ELR (cell line): ENCODE results near the gene VSNL1.
"Not testable (repeated sequence)": the region's sequence is repeated elsewhere in the genome, so short reads cannot be mapped to it uniquely, and the experiment has no call there.

ENCODE experiments used
- DNase-seq: peaks from one replicate; pipeline ENCODE4 v3.0.0-alpha.2; 2015; ENCODE audit warnings: low read depth

The VSNL1 gene

DNA sequence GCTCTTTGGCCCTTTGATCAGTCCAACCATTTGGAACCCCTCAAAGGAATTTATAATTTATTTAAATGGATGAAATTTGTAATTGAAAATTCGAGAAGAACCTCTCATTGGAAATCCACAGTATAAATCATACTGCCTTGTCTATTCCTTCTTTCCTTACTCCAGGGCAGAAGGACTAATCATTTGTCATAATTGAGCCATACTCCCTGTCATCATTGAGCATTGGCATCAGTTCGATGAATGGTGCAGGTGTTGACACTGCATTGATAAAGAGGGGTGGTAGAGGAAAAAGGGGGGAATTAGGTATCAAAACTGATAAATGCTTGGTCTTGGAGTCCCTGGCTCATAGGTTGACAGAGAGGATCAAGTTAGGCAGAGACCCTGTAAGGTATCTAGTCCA is 2.0 kb downstream of the VSNL1 start:
- no peak for DNase-seq

DNA sequence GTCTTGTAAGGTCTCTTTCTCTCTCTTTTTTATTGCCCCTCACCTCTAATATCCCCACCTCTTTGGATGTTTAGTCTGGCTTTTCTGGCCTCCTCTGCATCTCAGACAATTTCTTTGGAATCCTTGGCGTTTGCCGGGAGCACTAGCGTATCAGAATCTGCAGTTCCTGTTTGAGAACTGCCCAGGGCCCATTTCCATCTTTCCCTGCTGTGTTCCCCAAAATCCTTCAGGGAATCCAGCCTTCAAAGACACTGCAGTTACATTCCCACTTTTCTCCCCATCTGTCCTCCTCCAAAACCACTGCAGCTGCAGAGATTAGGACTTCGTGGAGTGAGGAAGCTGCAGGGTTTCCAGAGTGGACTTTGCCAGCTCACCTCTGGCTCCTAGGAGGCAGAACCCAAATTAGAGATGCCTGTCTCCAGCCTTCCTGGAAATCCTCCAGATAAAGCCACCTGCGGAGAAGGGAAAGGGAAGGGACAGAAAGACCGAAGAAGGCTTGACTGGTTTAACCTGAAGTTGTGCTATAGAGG is 2.7 kb downstream of the VSNL1 start:
- DNase-seq: no peak

DNA sequence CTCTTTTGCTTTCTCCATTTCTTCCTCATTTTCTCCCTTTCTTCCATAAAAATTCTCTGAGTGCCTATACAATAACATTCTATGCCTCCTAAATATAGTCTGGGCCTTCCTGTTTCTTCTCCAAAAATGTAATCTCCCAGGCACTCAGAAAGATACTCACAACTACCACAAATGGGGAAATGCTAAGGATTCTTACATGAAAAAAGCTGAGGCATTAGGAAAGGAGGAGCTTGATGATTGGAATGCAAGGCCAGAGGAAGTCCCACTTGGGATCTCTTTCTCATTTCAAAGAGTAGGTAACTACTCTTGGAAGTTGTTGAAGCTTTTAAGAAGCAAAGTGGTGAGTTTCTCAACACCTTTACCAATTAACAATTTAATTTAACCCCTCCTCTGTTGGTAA is 3.4 kb downstream of the VSNL1 start:
- no peak for DNase-seq

DNA sequence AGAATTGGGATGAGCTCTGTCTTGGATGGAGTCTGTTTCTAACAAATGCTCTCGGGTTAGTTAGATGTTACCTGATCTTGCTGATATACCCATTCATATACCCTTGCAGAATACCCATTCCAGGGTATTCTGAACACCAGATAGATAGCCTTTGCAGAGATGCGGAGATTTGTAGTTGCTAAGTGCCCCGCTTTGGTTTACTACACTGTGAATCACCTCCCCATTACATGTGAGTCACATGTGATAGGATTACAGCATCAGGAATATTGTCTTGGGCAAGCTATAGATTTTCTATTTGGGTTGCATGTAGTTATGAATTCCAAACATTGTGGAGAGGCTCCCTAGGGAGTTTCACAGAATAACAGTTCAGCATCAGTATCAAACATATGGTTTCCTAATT is 3.8 kb downstream of the VSNL1 start:
- DNase-seq: peak; percentile 22

DNA sequence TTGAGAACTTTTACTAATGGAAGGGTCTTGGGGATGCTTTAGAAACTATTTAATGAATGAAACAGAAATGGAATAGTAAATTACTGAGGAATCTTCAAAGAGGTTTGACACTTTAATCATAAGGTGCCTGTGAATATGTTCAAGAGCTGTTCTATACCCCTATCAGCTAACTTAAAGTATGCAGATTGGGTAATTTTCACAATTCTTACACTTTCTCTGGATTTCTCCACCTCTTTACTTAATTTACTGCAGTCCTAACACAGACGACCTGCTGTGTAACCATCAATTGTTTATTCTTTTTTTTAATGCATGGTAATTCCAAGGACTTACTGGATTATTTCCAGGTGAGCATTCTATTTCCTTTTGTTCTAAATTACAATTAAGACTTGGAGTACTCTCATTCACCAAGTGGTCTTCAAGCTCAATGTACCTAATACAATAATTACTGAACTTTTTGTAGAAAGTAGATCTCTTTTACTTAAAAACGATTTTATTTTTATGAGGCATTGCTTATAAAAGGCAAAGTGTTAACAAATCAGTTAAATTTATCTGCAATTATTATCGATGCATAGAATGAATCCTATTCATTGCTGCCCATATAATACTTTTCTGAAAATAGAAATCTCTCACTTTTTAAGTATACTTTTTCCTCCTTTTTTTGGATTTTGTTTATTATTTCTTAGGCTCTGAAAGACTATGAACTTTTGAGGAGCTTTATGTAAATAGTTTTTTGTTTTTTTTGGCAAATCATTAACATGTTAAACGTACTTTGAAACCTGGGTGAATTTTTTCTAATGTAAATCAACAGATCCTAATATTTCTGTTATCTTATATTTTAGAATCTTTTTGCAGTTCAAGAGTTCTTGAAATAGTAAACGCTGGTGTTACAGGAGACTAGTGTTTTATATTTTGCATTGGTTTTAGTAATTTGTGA is 5.5 kb downstream of the VSNL1 start:
- DNase-seq: no peak

DNA sequence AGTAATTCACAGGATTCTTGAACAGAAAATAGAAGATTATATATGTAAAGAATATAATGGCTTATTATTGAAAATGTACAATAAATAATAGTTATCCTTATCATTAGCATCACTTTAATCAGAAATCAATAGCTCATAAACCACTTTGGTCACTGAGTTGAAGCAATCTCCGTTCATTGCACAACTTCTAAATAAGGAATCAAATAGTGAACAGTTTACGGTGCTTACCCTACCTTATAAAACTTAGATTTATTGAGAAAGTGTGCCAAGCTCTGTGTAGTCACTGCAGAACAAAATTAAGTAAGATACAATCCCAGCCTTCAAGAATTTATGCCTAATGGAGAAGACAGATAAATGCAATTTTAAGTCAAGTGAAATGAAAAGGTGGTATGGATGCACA is 6.7 kb downstream of the VSNL1 start:
- DNase-seq: no peak

DNA sequence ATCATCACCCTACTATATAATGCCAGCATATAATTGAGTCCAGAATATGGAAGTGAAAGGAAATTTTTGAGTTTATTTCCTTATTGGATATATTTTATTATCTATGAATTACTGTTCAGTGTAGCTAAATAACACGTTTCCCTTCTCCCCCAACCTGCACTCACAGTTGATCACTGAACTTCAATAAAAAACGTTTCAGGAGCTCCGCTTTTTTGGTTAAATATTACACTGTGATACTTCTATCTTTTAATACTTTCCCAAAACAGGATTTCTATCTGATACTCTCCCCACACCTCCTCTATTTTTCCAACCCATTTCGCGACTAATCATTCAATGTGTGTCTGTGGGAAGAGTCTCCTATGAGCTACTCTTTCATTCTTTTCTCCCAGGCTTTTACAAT is 7.2 kb downstream of the VSNL1 start:
- DNase-seq: no peak

DNA sequence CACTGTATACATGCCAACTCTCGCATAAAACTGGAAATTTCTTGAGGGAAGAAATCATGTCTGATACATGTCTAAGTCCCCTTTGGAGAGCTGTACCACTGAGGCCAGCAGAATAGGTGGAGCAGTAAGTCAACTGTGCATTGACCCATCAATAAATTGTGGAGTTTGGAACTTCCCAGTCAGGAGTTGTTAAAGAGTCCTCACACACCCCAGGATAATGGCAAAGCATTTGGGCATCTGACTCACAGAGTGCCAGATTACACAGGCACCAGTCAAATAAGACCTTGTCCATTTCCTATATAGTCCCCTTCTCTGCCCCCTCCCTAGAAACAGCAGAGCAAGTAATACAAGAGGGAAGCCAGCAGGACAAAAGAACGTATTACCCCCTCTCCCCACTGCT is 10.4 kb downstream of the VSNL1 start:
- DNase-seq: no peak

DNA sequence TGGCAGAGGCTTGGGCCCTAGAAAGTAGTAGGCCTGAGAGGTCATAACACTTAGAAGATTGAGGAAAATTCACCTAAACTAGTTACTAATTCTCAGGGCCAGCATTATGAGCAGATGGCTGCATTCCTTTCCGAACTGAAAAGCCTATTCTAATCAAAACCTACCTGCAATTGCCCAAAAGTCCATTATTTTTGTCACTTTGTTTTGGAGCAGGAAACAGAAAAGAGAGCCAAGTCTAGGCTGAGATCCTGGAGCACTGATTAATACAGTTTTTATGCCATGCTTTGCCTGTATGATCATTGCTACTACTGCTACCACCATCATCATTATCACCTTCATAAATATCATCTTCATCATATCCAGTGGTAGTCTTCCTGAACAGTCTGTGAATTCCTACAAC is 14.7 kb downstream of the VSNL1 start:
- DNase-seq: no peak

DNA sequence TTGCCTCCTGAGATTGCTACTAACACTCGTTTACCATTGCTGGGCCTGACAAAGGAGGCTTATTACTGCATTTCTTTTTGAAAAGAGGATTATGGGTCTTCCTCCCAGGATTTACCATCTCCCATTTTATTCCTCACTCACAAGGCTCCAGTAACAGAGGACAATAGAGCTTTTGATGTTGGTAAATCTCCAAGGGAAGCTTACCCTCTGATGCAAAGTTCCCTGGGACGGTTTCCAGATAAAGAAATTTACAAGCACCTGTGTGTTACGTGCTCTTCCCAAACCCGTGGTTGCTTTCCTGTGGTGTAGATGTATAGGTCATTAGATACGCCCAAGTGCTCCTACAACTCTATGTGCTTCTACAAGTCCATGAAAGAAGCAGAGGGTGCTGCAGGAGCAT is 17.1 kb downstream of the VSNL1 start:
- no peak for DNase-seq

DNA sequence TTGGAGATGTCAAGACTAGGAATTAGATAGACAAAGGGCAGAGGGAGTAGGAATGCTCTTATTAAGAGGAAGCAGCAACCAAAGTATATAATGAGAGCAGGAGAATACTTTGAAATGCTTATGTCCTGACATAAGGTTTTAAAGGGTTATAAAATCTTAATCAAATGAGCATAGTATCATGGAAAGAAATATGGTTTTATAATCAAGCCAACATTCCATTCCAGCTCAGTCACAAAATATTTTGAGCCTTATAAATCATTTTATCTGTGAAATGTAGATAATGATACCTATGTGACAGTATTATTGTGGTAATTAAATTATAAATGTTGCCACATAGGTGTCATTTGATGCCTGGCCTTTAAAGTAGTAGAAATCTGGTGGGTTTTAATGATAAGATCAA is 17.6 kb downstream of the VSNL1 start:
- DNase-seq: no peak

DNA sequence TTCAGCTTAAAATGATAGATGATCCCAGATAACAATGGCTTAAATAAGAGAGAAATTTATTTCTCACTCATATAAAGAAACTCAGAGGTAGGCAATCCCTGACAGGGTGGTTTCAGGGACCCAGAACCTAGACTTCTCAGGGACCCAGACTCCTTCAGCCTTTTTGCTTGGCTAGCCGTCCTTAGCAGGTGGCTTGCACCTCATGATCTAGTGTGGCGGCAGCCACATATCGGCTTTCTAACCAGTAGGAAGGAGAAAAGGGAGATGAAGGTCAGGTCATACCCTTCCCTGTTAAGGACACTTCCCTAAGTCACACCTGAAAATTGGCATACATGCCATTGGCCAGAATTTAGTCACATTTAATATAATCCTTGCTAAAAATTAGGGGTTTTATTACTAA is 18.4 kb downstream of the VSNL1 start:
- DNase-seq: no peak

DNA sequence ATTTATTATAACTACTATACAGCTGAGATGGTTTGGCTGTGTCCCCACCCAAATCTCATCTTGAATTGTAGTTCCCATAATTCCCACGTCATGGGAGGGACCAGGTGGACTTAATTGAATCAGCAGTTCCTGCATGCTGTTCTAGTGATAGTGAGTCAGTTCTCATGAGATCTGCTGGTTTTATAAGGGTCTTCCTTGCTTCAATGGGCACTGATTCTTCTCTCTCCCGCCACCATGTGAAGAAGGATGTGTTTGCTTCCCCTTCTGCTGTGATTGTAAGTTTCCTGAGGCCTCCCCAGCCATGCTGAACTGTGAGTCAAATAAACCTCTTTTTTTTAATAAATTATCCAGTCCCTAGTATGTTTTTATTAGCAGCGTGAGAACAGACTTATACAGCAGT is 25.2 kb downstream of the VSNL1 start:
- DNase-seq: not testable (repeated sequence)

DNA sequence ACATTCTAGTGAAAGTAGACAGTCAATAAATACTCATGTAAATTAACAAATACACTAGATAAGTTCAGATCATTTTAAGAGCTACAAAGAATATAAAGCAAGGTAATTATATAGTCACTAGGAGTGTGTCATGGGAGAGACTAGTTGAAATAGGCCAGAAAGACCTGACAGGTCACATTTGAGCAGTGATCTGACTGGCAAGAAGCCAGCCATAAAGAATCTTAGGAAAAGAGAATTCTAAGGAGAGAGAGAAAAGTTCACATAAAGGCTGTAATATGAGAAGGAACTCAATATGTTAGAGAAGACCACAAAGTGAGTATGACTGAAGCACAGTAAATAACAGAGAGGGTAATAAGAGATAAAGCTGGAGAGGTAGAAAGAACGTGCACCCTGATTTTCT is 31.2 kb downstream of the VSNL1 start:
- DNase-seq: no peak

DNA sequence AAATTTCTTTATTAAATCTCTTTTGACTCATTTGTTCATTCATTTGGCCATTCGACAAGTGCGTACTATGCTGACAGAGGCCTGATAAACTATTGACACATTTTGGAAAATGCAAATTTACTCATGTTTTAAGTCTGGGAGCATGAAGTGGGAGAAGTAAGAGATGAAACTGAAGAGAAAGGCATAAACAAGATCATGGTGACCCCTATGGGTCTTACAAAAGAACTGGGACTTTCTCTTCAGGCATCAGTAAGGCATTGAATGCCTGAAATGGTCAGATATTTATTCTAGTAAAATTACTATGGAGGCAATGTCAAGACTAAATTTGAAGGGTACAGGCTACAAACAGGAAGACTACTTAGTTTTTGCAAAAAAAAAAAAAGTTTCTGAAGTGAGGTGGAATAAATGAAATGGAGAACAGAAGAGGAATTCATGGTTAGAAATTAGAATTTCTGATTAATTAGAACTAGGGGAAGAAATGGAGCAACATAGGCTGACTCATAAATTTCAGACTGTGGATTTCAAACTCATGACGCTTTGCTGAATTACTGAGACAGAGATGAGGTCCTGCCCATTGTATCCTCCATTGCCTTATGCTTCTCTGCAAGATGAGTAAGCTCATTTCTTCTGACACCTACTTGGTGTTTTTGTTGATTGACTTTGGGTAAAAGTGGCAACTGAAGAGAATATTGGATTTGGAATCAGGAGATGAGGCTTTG is 32.7 kb downstream of the VSNL1 start:
- no peak for DNase-seq

DNA sequence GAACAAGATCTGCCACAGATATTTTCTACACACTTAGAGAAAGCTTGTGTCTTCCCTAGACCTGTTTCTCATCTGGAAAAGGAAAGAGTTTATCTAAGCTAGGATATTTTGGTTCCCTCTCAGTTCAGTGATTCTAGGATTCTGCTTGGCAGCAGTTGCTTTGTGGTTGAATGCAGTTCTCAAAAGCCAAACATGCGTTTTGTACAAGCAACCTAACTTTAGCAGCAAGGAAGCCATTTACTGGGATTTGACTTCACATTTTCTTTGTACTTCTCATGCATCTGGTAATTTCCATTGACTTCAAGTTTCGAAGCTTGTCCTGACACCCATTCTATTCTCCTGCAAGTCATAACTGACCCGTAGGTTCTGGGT is 33.3 kb downstream of the VSNL1 start:
- no peak for DNase-seq

DNA sequence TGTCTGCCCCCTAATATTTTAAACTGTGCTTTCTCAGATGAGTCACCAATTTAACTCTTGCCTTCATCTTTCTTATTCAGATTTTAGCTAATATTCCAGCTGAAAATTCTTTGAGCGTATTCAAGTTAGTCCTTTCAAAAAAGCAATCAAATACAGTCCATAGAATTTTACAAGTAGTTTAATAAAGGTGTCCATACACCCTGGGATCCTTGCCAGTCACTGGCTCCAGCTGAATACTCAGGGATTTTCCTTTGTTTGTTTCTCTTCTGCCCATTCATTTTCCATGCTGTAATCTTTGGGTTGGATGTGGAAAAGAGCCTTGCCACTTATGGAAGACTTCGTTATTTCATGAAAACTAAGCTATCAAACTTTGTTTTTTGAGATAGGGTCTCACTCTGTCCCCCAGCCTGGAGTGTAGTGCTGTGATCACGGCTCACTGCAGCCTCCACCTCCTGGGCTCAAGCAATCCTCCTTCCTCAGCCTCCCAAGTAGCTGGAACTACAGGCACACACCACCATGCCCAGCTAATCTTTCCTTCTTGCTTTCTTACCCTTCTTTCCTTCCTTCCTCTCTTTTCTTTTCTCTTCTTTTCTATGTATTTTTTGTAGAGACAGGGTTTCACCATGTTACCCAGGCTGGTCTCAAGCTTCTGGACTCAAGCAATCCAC is 34.0 kb downstream of the VSNL1 start:
- DNase-seq: no peak

DNA sequence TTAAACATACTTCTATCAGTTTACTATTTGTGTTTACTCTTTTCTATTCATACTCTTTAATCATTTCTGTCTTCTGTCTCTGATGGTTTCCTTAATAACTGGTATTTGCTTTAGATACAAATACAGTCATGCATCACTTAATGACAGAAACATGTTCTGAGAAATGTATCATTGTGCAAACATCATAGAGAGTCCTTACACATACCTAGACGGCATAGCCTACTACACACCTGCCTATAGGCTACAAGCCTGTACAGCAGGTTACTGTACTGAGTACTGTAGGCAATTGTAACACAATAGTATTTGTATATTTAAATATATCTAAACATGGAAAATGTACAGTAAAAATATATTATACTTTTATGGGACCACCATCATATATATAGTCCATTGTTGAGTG is 36.3 kb downstream of the VSNL1 start:
- DNase-seq: no peak

DNA sequence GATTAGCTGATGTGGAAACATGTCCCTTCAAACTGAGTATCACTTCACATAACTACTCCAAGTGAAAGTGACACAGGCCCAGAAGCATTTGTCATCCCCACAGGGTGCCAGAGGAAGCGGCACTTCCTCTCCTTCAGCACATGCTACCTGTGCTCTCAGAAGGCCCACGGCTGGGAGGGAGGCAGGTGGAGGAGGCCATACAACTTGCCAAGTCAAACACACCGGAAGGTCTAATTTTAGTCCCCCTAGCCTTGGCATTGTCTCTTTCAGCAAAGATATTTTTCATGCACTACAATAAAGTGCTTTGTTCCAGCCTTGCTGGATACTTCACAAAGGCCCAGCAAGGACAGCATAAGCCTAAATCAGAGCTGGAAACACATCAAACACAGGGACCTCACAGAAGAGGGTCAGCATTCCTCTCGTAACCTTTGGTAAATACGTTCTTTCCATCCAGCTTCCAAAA is 38.0 kb downstream of the VSNL1 start:
- DNase-seq: no peak

DNA sequence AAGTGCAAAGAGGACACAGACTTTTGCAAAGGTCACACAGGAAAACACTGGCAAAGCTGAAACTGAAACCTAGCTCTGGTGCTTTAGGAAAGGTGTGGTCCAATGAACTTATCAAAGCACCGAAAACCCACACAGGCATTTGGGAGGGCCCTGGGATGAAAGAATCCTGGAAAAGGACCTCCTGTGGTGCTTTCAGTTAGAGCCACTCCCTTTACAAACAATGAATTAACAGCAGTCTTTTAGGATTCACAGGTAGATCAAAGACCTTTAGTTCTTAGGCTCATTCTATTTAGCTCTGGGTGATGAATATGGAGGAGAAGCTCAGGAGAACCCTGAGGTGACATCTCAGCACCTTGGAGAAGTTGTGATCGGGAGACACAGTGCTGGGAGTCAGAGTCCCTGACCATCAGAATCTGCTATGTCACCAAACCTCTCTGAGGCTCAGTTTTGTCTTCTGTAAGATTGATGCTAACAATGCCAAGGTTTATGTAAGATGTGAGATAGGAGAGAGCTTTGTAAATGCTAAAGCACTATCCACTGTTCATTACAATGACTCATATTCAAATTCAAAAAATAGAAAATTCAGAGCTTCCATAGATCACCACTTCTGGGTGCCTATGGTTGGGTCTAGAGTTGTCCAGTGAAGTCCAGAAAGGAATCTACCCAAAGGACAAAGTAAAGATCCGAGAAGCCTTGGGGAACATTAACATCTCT is 39.3 kb downstream of the VSNL1 start:
- no peak for DNase-seq

DNA sequence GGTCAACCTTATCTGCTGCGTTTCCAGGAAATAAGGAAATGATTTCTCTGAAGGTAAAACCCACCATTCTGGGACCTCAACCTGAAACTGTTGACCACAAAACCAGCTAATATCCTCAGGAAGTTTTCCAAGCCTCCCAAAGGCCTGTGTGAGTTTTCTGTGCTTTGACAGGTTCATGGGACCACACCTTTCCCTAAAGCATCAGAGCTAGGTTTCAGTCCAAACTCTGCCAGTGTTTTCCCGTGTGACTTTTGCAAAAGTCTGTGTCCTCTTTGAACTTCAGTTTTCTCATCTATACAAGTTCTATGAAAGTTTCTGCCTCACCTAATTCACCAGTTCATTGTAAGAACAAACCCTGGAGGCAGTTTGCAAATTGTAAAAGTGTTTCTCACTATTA is 39.8 kb downstream of the VSNL1 start:
- DNase-seq: no peak

DNA sequence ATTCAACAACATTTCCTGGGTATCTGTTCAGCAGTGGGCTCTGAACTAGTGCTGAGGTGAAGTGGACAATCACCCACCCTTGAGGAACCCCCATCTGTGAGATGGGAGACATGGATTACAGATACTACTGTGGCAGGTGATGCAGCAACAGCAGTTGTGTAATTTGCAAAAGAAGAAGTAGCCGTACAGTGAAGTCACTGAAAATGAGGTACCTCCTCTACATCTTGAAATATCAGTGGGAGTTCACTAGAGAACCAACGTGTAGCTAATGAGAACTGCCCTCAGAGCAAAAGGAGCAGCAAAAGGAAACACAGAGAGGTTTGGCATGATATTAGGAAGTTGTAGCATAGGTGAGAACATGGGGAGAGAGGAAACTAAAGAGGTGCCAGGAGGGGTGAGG is 41.3 kb downstream of the VSNL1 start:
- DNase-seq: no peak
